ENCODE data around the gene CCL4. TPM values are rescaled to one million over a fixed set of nuclear protein-coding genes. Genes with fewer than 3 reads are reported as not detected.

CCL4 gene
- total RNA-seq, 1 donor from 2014 or later: not detected

- no peak overlapping the region for H3K4me3 Mint-ChIP-seq
These were observed 30.1 kb downstream of the CCL4 start for GRCh38 chr17:36133602-36134236.

GRCh38 chr17:36135465-36135864 lies 31.8 kb downstream of the CCL4 start:
- DNase-seq (ENCODE audit: extremely low spot score, unreplicated experiment): no peak
- Mint-ChIP-seq H3K9me3 (peaks cover 4% of the 10 kb centered on the region), H3K4me1 (ENCODE audit: unreplicated experiment) (peaks cover 16% of the 10 kb centered on the region), H3K4me3 (no peak overlapping the region), H3K36me3 (no peaks in the 10 kb centered on the region), H3K27me3 (peaks cover 3% of the 10 kb centered on the region), H3K27ac (no peak overlapping the region)
- TF ChIP-seq, protein P1, sequence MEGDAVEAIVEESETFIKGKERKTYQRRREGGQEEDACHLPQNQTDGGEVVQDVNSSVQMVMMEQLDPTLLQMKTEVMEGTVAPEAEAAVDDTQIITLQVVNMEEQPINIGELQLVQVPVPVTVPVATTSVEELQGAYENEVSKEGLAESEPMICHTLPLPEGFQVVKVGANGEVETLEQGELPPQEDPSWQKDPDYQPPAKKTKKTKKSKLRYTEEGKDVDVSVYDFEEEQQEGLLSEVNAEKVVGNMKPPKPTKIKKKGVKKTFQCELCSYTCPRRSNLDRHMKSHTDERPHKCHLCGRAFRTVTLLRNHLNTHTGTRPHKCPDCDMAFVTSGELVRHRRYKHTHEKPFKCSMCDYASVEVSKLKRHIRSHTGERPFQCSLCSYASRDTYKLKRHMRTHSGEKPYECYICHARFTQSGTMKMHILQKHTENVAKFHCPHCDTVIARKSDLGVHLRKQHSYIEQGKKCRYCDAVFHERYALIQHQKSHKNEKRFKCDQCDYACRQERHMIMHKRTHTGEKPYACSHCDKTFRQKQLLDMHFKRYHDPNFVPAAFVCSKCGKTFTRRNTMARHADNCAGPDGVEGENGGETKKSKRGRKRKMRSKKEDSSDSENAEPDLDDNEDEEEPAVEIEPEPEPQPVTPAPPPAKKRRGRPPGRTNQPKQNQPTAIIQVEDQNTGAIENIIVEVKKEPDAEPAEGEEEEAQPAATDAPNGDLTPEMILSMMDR (conservative IDR thresholded peaks at IDR 0.05): no peak

More at GRCh38 chr17:36133602-36134236, 30.1 kb downstream of the CCL4 start:
- TF ChIP-seq, protein P1 (conservative IDR thresholded peaks at IDR 0.05): no peak
- Mint-ChIP-seq H3K27me3 (peaks cover 3% of the 10 kb centered on the region), H3K27ac (no peak overlapping the region), H3K9me3 (peaks cover 4% of the 10 kb centered on the region), H3K4me1 (ENCODE audit: unreplicated experiment) (peaks cover 16% of the 10 kb centered on the region), H3K36me3 (no peaks in the 10 kb centered on the region)
- DNase-seq (ENCODE audit: extremely low spot score, unreplicated experiment): no peak

- Mint-ChIP-seq H3K4me1 (ENCODE audit: unreplicated experiment) (peaks cover 16% of the 10 kb centered on the region), H3K27ac (no peak overlapping the region)
These were observed 32.4 kb downstream of the CCL4 start for GRCh38 chr17:36136036-36136435.

GRCh38 chr17:36136439-36136838 lies 32.8 kb downstream of the CCL4 start:
- TF ChIP-seq, protein P1 (conservative IDR thresholded peaks at IDR 0.05): no peak
- Mint-ChIP-seq H3K36me3 (no peaks in the 10 kb centered on the region), H3K27ac (no peak overlapping the region), H3K27me3 (peaks cover 7% of the 10 kb centered on the region), H3K4me3 (no peak overlapping the region), H3K9me3 (peaks cover 4% of the 10 kb centered on the region), H3K4me1 (ENCODE audit: unreplicated experiment) (peaks cover 16% of the 10 kb centered on the region)
- no peak for DNase-seq (ENCODE audit: extremely low spot score, unreplicated experiment)

More at GRCh38 chr17:36136036-36136435, 32.4 kb downstream of the CCL4 start:
- Mint-ChIP-seq H3K9me3 (peaks cover 4% of the 10 kb centered on the region), H3K4me3 (no peak overlapping the region), H3K36me3 (no peaks in the 10 kb centered on the region), H3K27me3 (peaks cover 7% of the 10 kb centered on the region)
- DNase-seq (ENCODE audit: extremely low spot score, unreplicated experiment): no peak
- TF ChIP-seq, protein P1 (conservative IDR thresholded peaks at IDR 0.05): no peak

DNA sequence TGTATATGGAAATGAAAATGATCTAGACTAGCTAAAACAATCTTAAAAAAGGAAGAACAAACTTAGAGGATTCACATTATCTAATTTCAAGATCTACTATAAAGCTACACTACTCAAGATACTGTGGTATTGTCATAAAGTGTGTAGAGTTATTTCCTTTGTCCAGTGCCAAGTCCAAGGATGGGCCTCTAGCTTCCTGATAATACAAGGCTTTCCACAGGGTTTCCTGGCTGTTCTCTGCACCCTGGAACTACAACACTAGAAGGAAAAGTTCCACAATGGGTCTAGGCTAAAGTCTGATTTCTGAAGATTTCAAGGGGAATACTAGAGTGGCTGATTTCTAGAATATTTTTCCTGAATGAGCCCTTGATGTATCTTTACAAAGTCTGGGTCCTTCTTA lies 38.6 kb downstream of the CCL4 start:
- Mint-ChIP-seq H3K4me3 (no peak overlapping the region), H3K27me3 (peaks cover 7% of the 10 kb centered on the region), H3K36me3 (no peaks in the 10 kb centered on the region), H3K9me3 (peaks cover 4% of the 10 kb centered on the region), H3K4me1 (ENCODE audit: unreplicated experiment) (no peaks in the 10 kb centered on the region), H3K27ac (no peak overlapping the region)
- DNase-seq (ENCODE audit: extremely low spot score, unreplicated experiment): no peak
- TF ChIP-seq, protein P1 (conservative IDR thresholded peaks at IDR 0.05): no peak
